Fibroblast of villous mesenchyme (primary cell): Measurements from ENCODE around the gene TCEA3. TPM values are rescaled to one million over a fixed set of nuclear protein-coding genes. Genes with fewer than 3 reads are reported as not detected.

ENCODE experiments used
- DNase-seq: peaks from one replicate; pipeline ENCODE4 v3.0.0-alpha.2; 2010; ENCODE audit warnings: low read depth
- H3K4me3 ChIP-seq: 2 replicates; pipeline ENCODE4 v1.5.1; 2011; ENCODE audit warnings: low read depth, mild to moderate bottlenecking, low read length
- total RNA-seq: library from RNA; depleted of rRNA; stranded (reverse); fragments of >200 nt; gene quantifications from 2 replicates; pipeline ENCODE4 v1.2.3, GENCODE V29; 2012
- TF ChIP-seq, protein P1 (sequence below): IDR thresholded peaks from 2 replicates; pipeline ENCODE4 v1.5.1; 2012; ENCODE audit warnings: low read depth, mild to moderate bottlenecking, low read length; ENCODE audit not compliant: insufficient read depth

The TCEA3 gene
- total RNA-seq, 1 donor = 8.6 TPM

DNA sequence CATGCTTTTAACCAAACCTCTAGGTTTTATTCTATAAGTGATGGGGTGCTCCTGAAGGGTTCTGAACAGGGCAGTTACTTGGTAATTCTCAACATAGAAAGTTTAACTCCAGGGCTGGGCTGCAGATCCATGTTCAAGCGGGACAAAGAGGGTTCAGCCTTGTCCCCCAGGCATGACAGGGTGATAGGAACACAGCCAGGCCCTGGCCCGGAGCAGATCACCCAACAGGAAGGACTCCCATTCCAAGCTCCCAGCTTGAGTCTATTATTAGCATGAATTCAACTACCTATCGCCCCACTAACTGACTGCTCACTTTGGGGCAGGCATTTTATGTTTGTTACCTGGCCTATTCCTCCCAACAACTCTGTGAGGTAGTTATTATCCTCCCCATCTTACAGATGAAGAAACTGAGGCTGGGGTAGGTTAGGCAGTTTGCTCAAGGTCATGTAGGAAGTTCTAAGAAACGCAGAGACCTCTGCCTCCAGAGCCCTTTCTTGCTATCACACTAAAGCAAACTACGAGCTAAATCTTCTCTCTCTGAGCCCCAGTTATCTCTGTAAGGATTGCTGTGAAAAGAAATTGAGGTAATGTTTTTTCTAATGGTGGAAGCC, 44.9 kb upstream of the TCEA3 start:
- TF ChIP-seq, protein P1, sequence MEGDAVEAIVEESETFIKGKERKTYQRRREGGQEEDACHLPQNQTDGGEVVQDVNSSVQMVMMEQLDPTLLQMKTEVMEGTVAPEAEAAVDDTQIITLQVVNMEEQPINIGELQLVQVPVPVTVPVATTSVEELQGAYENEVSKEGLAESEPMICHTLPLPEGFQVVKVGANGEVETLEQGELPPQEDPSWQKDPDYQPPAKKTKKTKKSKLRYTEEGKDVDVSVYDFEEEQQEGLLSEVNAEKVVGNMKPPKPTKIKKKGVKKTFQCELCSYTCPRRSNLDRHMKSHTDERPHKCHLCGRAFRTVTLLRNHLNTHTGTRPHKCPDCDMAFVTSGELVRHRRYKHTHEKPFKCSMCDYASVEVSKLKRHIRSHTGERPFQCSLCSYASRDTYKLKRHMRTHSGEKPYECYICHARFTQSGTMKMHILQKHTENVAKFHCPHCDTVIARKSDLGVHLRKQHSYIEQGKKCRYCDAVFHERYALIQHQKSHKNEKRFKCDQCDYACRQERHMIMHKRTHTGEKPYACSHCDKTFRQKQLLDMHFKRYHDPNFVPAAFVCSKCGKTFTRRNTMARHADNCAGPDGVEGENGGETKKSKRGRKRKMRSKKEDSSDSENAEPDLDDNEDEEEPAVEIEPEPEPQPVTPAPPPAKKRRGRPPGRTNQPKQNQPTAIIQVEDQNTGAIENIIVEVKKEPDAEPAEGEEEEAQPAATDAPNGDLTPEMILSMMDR = no peak
- no peak for DNase-seq
- no peak overlapping the region for H3K4me3 ChIP-seq

DNA sequence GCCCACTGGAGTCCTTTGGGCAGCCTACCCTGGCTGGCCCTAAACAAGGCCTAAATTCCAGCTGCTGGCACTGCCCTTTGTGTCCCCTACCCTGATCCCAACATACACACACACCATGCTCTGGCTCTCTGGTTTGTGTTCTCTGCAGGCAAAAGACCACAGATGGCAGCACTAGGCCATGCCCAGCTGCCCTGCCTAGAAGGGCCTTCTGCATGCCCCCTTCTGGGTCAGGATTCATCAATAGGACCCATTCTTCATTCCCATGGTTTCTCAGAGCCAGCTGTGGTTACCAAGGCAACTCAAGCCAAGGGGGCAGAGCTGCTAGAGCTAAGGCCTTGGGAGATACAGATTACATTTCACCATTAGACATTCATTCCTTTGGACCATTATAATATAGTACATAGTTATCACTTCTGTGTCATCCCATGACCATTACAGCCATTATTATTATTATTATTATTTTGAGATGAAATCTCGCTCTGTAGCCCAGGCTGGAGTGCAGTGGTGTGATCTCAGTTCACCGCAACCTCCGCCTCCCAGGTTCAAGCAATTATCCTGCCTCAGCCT, 42.0 kb upstream of the TCEA3 start:
- no peak overlapping the region for H3K4me3 ChIP-seq
- TF ChIP-seq, protein P1 = no peak
- no peak for DNase-seq

GRCh38 chr1:23463286-23463685, 38.7 kb upstream of the TCEA3 start:
- DNase-seq = no peak
- TF ChIP-seq, protein P1 = no peak

DNA sequence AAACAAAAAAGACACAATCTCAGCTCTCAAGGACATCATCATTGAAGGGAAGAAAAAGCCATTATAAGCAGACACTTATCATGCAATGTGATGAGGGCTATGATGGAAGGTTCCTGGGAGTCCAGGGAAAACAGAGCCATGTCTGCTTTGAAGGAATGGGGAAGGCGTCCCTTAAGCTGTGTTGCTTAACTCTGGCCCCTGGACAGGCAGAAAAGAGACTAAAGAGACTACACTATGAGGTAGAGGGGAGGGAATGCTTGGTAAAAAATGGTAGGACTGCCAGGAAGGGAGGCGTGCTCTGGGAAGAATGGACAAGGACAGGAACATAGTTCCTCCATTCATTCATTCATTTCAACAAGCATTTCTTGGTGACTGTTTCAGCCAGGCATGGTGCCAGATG, 38.2 kb upstream of the TCEA3 start:
- no peak overlapping the region for H3K4me3 ChIP-seq
- DNase-seq = no peak
- TF ChIP-seq, protein P1 = no peak

More at GRCh38 chr1:23463286-23463685, 38.7 kb upstream of the TCEA3 start:
- no peak overlapping the region for H3K4me3 ChIP-seq

DNA sequence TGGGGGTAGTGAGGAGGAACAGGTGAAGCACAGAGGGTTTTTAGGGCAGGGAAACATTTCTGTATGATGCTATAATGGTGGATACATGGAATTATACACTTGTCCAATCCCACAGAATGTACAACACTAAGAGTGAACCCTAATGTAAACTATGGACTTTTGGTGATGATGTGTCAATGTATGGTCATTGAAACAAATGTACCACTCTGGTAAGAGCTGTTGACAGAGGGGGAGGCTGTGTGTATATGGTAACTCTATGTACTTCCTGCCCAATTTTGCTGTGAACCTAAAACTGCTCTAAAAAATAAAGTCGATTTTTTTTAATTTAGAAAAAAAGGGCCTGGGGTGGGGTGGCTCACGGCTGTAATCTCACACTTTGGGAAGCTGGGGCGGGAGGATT, 36.5 kb upstream of the TCEA3 start:
- H3K4me3 ChIP-seq = no peak overlapping the region
- TF ChIP-seq, protein P1 = no peak
- no peak for DNase-seq

GRCh38 chr1:23460519-23460918, 36.0 kb upstream of the TCEA3 start:
- TF ChIP-seq, protein P1 = no peak
- H3K4me3 ChIP-seq = no peak overlapping the region
- DNase-seq = no peak

DNA sequence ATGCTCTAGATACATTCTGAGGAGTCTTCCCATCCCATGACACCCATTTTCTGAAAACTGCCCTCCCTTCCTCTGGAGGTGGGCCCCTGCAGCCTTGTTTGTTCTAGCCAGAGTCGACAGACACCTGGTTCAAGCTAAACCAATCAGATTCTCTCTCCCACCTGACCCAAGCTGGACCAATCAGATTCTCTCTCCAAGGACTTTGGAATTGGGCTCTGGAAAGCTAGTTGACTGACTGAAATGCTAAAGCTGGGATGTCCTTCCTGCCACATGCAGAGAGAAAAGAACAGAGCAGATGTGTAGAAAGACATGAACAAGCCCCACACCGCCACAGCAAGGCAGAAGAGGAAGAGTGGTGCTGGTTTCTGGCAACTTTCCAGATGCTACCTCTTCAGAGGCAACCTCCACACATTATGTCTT, 34.8 kb upstream of the TCEA3 start:
- TF ChIP-seq, protein P1 = no peak
- no peak for DNase-seq
- H3K4me3 ChIP-seq = no peak overlapping the region
